NB4 (cell line): ENCODE measurements around the gene RECQL.

ENCODE experiments used
- DNase-seq: peaks from one replicate; pipeline ENCODE4 v3.0.0; 2010; ENCODE audit warnings: low read depth
- H3K4me3 ChIP-seq: one replicate; pipeline ENCODE4 v1.5.1; 2011; ENCODE audit warnings: mild to moderate bottlenecking, low read depth, low read length, moderate library complexity
- MYC ChIP-seq: IDR thresholded peaks from 2 replicates; pipeline ENCODE4 v1.6.1; 2011; ENCODE audit warnings: low read depth, low read length
- POLR2A ChIP-seq: IDR thresholded peaks from 2 replicates; pipeline ENCODE4 v1.6.1; 2011; ENCODE audit warnings: mild to moderate bottlenecking; ENCODE audit not compliant: insufficient read length; ENCODE audit errors: extremely low read depth
- TF ChIP-seq, protein P1 (sequence below): IDR thresholded peaks from one replicate; pipeline ENCODE4 v1.5.1; 2012; ENCODE audit warnings: low read depth, low read length
- TF ChIP-seq, protein P2 (sequence below): IDR thresholded peaks from 2 replicates; pipeline ENCODE4 v1.6.1; 2011; ENCODE audit warnings: low read depth, low read length

Gene RECQL

DNA sequence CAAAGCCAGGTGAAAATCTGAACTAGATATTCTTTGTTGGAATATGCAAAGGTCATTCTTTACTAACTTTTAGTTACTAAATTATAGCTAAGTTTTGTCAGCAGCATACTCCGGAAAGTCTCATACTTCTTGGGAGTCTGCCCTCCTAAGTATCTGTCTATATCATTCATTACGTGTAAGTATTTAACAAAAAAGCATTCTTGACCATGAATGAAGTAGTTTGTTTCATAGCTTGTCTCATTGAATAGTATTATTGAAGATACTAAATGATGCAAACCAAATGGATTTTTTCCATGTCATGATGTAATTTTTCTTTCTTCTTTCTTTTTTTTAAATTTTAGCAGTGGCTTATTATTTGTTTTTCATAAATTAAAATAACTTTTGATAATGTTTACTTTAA, 14.8 kb upstream of the RECQL start:
- no peak overlapping the region for H3K4me3 ChIP-seq
- TF ChIP-seq, protein P1, sequence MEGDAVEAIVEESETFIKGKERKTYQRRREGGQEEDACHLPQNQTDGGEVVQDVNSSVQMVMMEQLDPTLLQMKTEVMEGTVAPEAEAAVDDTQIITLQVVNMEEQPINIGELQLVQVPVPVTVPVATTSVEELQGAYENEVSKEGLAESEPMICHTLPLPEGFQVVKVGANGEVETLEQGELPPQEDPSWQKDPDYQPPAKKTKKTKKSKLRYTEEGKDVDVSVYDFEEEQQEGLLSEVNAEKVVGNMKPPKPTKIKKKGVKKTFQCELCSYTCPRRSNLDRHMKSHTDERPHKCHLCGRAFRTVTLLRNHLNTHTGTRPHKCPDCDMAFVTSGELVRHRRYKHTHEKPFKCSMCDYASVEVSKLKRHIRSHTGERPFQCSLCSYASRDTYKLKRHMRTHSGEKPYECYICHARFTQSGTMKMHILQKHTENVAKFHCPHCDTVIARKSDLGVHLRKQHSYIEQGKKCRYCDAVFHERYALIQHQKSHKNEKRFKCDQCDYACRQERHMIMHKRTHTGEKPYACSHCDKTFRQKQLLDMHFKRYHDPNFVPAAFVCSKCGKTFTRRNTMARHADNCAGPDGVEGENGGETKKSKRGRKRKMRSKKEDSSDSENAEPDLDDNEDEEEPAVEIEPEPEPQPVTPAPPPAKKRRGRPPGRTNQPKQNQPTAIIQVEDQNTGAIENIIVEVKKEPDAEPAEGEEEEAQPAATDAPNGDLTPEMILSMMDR, result no peak
- TF ChIP-seq MYC, result no peak
- TF ChIP-seq, protein P2, sequence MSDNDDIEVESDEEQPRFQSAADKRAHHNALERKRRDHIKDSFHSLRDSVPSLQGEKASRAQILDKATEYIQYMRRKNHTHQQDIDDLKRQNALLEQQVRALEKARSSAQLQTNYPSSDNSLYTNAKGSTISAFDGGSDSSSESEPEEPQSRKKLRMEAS, result no peak
- TF ChIP-seq POLR2A, result no peak
- DNase-seq, result no peak

DNA sequence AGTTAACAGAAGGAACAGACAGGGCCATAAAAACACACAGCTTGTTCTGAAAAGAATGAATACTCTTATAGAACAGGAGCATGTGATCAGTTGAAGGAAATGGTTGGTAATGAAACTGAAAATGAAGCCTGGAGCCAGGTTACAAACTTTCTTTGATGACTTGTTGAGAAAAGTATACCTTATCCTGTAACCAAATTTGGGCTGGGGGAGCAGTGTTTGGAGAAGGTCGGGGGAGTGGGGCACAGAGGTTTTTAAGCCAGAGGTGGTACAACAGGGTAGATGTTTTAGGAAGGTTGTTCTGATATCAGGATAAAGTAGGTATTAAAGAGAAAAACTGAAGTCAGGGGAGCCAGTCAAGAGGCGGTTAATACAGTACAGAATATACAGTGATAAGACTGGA, 8.3 kb upstream of the RECQL start:
- no peak overlapping the region for H3K4me3 ChIP-seq
- no peak for DNase-seq
- TF ChIP-seq, protein P2, result no peak
- TF ChIP-seq, protein P1, result no peak
- TF ChIP-seq POLR2A (no peak), MYC (no peak)

DNA sequence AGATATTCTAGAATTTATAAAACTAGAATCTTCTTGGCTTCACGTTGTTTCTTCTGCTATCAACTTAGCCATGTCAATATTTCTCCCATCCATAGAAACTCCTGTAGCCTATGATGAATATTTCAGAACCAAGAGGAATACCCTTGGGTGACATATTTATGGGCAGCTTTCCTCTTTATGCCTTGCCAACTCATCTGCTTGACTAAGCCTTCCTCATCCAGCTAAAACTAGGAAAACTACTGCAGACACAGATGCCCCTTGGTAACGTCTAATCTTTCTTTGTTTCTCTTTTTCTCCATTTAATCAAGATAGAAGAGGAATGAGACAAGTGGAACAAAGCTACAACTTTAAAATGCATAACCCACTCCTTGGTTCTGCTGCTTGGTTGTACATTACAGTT, 6.4 kb upstream of the RECQL start:
- no peak overlapping the region for H3K4me3 ChIP-seq
- DNase-seq, result no peak
- TF ChIP-seq MYC, result no peak
- TF ChIP-seq, protein P1, result no peak
- no peak for TF ChIP-seq POLR2A
- TF ChIP-seq, protein P2, result no peak

DNA sequence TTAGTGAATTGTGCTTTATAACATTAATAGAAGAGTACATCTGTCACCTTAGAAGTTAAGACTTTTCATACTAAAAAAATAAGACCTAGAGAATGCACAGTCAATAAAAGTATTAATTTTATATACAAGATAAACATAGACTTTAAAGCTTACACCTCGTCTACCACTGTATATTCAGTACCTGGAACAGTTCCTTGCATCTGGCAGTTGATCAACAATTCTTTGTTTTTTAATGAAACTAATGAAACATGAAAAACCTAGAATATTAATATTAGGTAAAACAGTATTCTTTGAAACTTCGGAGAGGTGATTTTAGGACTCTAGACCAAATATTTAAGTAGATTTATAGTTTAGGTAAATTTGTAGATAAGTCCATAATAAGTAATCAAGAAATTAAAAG, 4.5 kb upstream of the RECQL start:
- H3K4me3 ChIP-seq, result no peak overlapping the region
- TF ChIP-seq, protein P2, result no peak
- TF ChIP-seq POLR2A (no peak), MYC (no peak)
- TF ChIP-seq, protein P1, result no peak
- DNase-seq, result no peak

DNA sequence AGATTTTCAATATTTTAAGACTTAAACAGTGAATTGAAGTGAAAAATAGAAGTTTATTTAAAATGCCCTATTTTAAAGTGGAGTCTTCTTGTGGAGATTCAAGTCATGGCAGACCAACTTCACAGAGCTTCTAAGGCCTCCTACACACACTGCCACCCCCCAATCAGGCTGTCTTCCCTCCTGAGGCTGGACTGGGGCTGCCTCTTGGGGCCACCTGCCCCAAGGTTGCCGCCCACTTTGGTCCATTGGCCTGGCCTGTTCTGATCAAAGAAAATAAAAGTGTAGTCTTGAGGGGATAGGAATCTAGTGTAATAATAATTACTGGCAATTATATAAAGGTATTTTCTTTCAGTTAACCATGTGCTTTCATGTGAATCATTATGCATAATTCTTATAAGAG, 1.4 kb upstream of the RECQL start:
- DNase-seq, result peak; percentile 31
- peak overlapping the region; percentile 75 for H3K4me3 ChIP-seq
- TF ChIP-seq, protein P1, result no peak
- TF ChIP-seq, protein P2, result 0 out of 2 replicates have a peak, but pooled peaks have one; percentile 8

DNA sequence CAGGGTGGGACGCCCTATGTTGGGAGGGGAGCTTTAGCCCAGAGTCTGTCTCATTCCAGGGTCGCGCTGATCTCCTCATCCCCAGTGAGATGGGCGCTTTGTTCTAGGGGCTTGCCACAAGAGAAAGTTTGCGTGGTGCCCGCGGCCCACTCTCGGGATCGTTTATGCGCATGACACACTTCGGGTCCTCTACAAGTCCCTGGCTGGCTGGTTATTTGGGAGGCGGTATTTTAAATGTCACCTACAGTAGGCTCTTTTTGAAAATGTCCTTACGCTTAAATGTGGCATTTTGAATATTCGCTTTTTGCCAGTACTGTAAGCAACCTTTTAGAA, 695 bp upstream of the RECQL start:
- H3K4me3 ChIP-seq, result peak overlapping the region; percentile 75
- peak; percentile 72 for DNase-seq
- TF ChIP-seq, protein P2, result no peak
- TF ChIP-seq MYC (no peak), POLR2A (no peak)
- TF ChIP-seq, protein P1, result no peak
